Naive thymus-derived CD8-positive, alpha-beta T cell (primary cell): ENCODE data around the gene PCGF1. TPM values are rescaled to one million over a fixed set of nuclear protein-coding genes. Genes with fewer than 3 reads are reported as not detected.

Experiments
- ATAC-seq, 2 donors: fragments of 150-1000 bp; cut with Tn5 transposase in 1 of 2; sonication (Bioruptor Pico), chemical (Tn5 transposase) in 1 of 2; 1 replicate in 1 of 2; 2 replicates in 1 of 2; pipeline ENCODE4 v1.10.0; 2021; ENCODE audit warnings: mild to moderate bottlenecking in 2 of 2, moderate library complexity in 2 of 2
- POLR2A ChIA-PET: fragments of 350-600 bp; sonication (Branson Sonifier 250); formaldehyde crosslinking; loops from one replicate; lab custom pipeline; 2021; ENCODE audit warnings: antibody characterized with exemption; lab: Charles Lee
- DNase-seq, 10 donors: peaks; one replicate each; pipeline versions ENCODE4 v3.0.0 to v3.0.0-alpha.2; 2020 to 2022
- H3K27ac Mint-ChIP-seq, 10 donors: one replicate each; pipeline ENCODE4 v1.8.0; 2020 to 2022; ENCODE audit warnings: mild to moderate bottlenecking in 10 of 10, mixed read lengths in 10 of 10, moderate library complexity in 4 of 10, inconsistent platforms in 1 of 10
- H3K27me3 Mint-ChIP-seq, 5 donors: one replicate each; pipeline ENCODE4 v1.8.0; 2021 to 2022; ENCODE audit warnings: mixed read lengths in 5 of 5
- H3K36me3 Mint-ChIP-seq, 3 donors: one replicate each; pipeline ENCODE4 v1.8.0; 2020 to 2022; ENCODE audit warnings: mixed read lengths in 3 of 3, mild to moderate bottlenecking in 2 of 3, inconsistent platforms in 1 of 3
- H3K4me1 Mint-ChIP-seq, 4 donors: one replicate each; pipeline ENCODE4 v1.8.0; 2021 to 2022; ENCODE audit warnings: mixed read lengths in 4 of 4
- H3K4me3 Mint-ChIP-seq, 10 donors: one replicate each; pipeline ENCODE4 v1.8.0; 2020 to 2022; ENCODE audit warnings: mild to moderate bottlenecking in 10 of 10, mixed read lengths in 10 of 10, moderate library complexity in 6 of 10, inconsistent platforms in 1 of 10
- H3K9me3 Mint-ChIP-seq, 9 donors: one replicate each; pipeline ENCODE4 v1.8.0; 2020 to 2022; ENCODE audit warnings: mixed read lengths in 9 of 9, mild to moderate bottlenecking in 3 of 9, inconsistent platforms in 1 of 9, moderate library complexity in 1 of 9
- polyA plus RNA-seq, 3 donors: library from polyadenylated mRNA; unstranded; fragments of 300-500 nt; fragmentation: Illumina TruSeq; gene quantifications; one replicate each; pipeline ENCODE4 v1.2.3, GENCODE V29; 2021
- total RNA-seq, 8 experiments: library from RNA in 2 of 8; stranded (reverse) in 2 of 8; gene quantifications; one replicate each; pipeline ENCODE4 v1.2.3 and lab custom pipeline; 2021 to 2026

Gene PCGF1
- total and polyA plus RNA-seq, 5 experiments from 2014 or later = 6.7 to 34.6 (median 11.8) TPM

DNA sequence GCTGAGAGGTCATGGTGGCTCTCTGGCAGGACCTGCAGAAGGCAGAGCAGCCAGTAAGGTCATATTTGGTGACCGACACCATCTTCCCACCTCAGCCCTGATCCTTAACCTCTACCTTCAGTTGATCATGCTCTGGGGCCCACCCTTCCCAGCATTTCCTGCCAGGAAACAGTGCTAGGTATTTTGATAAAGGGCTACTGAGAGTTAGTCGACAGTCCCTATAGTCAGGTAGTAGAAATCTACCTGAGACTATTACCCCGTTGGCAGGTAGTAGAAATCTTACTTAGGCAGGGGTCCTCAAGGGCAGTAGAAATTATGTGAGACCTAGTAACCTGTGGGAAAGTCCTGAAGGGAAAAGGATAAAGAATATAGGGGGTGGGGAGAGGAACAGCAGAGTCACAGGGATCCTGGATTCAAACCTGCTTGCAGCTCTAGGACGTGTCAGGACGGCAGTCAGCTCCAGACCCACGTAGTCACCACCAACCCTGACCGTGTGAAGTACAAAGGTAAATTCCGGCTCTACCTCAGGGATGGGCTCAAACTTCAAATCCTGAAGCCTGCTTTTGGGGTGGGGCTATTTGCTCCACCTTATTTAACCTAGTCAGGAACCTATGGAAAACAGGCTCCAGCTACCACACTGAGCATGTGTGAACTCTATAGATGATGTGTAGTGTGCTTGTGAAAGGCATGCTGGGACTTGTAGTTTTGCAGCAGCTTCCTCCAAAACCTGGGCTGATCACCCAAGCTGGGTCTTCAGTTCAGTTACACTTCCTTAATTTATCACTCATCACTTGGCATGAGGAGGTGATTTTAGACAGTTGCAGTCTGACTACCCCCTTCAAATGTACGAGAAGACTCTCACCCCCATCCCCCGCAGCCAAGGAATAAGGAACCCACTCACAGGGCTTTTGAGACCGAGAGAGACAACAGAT lies 18.5 kb upstream of the PCGF1 start, which contains the start of gene DQX1:
Gene DQX1 (minus strand): TSS at position 515 of the 932 bp plus-strand sequence. CDS start 502 bp downstream, at position 13.
- peaks cover 12 to 34% (median 28%) of the 10 kb centered on the region in 4 donors for H3K4me1 Mint-ChIP-seq
- H3K4me3 Mint-ChIP-seq = peak within 1 kb of the TSS in 5 of 10 donors; percentile 18 to 70 (median 22)
- H3K36me3 Mint-ChIP-seq = peaks cover 4 to 27% (median 16%) of the 10 kb centered on the region in 3 donors
- no peaks in the 10 kb centered on the region for H3K9me3 Mint-ChIP-seq
- H3K27ac Mint-ChIP-seq = peak within 1 kb of the TSS in 6 of 10 donors; percentile 18 to 78 (median 56)
- no peak for ATAC-seq
- POLR2A ChIA-PET = interaction anchor here (1.0 to 2.1 kb wide), 5 partner anchors 18 to 68 kb away, joined by 4 to 9 read pairs (median 4); partner anchors contain the start of genes CCDC142, LBX2, MRPL53 and TTC31
- peaks cover 0 to 10% (median 2%) of the 10 kb centered on the region in 5 donors for H3K27me3 Mint-ChIP-seq
- no peak for DNase-seq

DNA sequence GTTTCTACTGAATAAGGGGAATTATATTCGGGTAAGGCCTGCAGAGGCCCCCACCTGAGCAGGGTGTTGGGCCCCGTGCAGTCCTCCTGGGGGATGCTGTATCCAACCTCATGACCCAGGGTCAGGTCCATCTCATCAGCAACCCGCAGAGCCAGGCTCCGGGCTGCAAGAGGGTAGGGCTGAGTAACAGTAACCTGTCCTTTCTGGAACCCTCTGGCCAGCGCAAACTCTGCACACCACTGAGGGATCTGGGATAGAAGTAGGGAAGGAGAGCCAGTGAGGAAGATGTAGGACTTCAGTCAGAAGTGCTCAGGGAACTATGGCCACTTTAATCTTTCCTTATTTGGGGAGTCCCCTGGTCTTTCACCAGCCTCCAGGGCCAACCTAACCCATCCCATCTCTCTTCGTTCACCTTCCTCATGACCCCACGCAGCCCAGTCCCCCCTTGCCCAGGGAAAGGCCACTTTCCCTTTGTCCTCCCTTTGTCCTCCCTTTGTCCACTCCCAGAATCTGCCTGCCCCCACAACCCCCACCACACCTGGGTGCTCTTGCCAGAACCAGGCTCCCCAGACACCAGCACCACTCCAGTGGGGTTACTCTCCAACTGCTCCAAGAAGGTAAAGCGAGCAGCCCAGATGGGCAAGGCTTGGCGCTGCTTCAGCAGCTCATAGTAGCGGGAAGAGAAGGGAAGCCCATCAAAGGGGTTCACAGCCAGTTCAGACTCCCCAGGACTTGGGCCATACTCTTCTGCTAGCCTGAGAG lies 17.6 kb upstream of the PCGF1 start:
- Mint-ChIP-seq H3K9me3 (no peaks in the 10 kb centered on the region), H3K27me3 (peaks cover 3 to 18% (median 10%) of the 10 kb centered on the region in 5 donors), H3K27ac (no peak overlapping the region), H3K36me3 (peaks cover 4 to 27% (median 16%) of the 10 kb centered on the region in 3 donors), H3K4me3 (no peak overlapping the region), H3K4me1 (peaks cover 9 to 30% (median 21%) of the 10 kb centered on the region in 4 donors)
- DNase-seq = no peak
- POLR2A ChIA-PET = interaction anchor here (1.1 kb wide), 1 partner anchor 18 kb away, joined by 3 read pairs; the partner anchor contains the start of gene PCGF1
- no peak for ATAC-seq

DNA sequence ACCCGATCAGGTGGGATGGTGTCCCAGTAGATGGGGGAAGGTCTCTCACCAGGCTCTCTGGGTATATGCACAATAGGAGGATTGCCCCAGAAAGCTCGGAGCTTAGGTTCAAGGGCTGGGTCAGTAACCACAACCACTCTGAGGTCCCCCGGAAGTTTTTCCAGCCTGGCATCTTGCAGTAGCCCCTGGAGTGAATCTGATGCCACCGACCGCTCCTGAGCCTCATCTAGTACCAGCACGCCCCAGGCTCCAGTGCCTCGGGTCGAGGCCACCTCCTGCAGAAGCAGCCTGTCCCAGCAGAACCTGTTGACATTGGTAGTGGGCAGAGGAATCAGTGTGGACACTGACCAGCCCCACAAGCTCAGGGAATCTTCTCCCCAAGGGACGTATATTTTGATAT lies 16.5 kb upstream of the PCGF1 start:
- POLR2A ChIA-PET = interaction anchor here (1.1 kb wide), 1 partner anchor 16 kb away, joined by 3 read pairs; the partner anchor contains the start of gene PCGF1
- Mint-ChIP-seq H3K27ac (no peak overlapping the region), H3K9me3 (no peaks in the 10 kb centered on the region), H3K4me3 (no peak overlapping the region), H3K4me1 (peaks cover 9 to 28% (median 20%) of the 10 kb centered on the region in 4 donors), H3K27me3 (peaks cover 13 to 29% (median 21%) of the 10 kb centered on the region in 5 donors), H3K36me3 (peaks cover 4 to 27% (median 16%) of the 10 kb centered on the region in 3 donors)
- DNase-seq (no peak), ATAC-seq (no peak)

DNA sequence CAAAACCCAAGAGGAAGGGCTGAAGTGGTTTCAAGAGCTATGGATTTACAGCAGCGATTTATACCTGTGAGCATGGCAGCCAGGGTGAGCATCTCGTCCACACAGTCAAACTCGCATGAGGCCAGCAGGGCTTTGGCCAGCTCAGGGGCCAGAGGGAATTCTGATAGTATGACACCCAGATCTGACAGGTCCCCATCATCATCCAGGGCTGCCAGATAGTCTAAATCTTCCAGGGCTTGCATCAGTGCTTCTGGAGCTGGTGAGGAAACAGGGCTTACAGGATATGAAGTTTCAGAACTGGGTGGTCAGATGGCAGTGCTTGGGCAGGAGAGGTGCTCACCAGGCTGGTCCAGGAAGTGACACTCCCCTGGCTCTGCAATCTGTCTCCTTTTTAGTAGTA lies 15.0 kb upstream of the PCGF1 start:
- Mint-ChIP-seq H3K27me3 (peaks cover 27 to 44% (median 36%) of the 10 kb centered on the region in 5 donors), H3K4me1 (peaks cover 0 to 13% (median 7%) of the 10 kb centered on the region in 4 donors), H3K4me3 (no peak overlapping the region), H3K36me3 (peaks cover 4 to 18% (median 14%) of the 10 kb centered on the region in 3 donors), H3K9me3 (no peaks in the 10 kb centered on the region), H3K27ac (no peak overlapping the region)
- POLR2A ChIA-PET = interaction anchor here (0.6 kb wide), 1 partner anchor 251 kb away, joined by 3 read pairs; no protein-coding TSS in a partner anchor
- DNase-seq (no peak), ATAC-seq (no peak)

DNA sequence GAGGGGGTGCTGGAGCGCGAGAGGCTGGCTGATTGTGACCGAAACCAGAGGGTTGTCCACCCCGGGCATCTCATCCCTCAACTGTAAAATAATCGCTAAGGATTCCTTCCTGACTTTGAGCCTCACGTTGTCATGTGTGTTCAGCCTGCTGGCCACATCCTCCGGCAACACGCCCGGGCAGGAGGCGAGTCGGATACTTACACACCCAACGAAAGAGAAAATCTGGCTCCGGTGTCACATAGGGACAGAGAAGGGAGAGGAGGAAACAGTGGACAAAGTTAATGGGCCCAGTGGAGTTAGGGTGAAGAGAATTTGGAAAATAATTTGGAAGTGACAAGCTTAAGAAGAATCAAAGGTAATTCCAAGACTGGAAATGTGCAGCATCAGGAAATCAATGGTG lies 9.2 kb upstream of the PCGF1 start:
- Mint-ChIP-seq H3K27ac (peak overlapping the region in 1 of 10 donors; percentile 65), H3K9me3 (no peaks in the 10 kb centered on the region), H3K27me3 (peaks cover 42 to 86% (median 60%) of the 10 kb centered on the region in 5 donors), H3K4me1 (peaks cover 13 to 26% (median 24%) of the 10 kb centered on the region in 4 donors), H3K36me3 (peaks cover 0 to 5% (median 0%) of the 10 kb centered on the region in 3 donors), H3K4me3 (peak overlapping the region; percentile 69 to 89 (median 82))
- POLR2A ChIA-PET = interaction anchor here (0.6 to 6.2 kb wide), 3 partner anchors 9 to 40 kb away, joined by 3 to 35 read pairs (median 12); partner anchors contain the start of genes AUP1, HTRA2 and PCGF1
- no peak for ATAC-seq
- DNase-seq = no peak

DNA sequence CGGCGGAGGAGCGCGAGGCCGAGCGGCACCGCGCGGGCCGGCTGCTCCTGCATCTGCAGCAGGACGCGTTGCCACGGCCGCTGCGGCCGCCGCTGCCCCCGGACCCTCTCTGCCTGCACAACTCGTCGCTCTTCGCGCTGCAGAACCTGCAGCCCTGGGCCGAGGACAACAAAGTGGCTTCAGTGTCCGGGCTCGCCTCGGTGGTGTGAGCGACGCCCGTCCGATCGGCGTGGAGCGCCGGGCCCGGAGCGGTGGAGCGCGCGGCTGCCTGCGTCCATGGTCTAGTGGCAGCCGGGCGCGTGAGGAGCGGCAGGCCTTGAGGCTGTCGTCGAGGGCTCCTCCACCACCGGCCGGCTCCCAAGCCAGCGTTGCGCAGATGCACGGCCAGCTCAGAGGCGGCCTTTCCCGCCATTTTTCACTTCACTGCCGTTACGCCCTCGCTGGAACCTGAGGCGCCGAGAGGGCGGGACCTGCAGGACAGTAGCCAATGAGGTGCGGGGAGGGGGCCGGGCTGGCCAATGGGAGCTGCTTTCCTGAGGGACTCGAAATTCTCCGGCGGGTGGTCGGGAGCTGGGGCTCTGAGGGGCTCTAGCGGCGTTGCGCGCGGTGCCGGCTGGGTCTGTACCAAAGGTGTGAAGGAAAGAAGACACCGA lies 8.6 kb upstream of the PCGF1 start:
- Mint-ChIP-seq H3K4me3 (peak overlapping the region; percentile 69 to 89 (median 82)), H3K9me3 (no peaks in the 10 kb centered on the region), H3K27me3 (peaks cover 44 to 89% (median 61%) of the 10 kb centered on the region in 5 donors), H3K4me1 (peaks cover 13 to 26% (median 24%) of the 10 kb centered on the region in 4 donors), H3K27ac (peak overlapping the region in 1 of 10 donors; percentile 65), H3K36me3 (peaks cover 0 to 5% (median 0%) of the 10 kb centered on the region in 3 donors)
- DNase-seq (peak; percentile 61 to 86 (median 73)), ATAC-seq (peak; percentile 81 to 89)
- POLR2A ChIA-PET = interaction anchor here (0.6 to 6.2 kb wide), 6 partner anchors 8 to 43 kb away, joined by 3 to 35 read pairs (median 6); partner anchors contain the start of genes AUP1, HTRA2, MRPL53 and PCGF1

DNA sequence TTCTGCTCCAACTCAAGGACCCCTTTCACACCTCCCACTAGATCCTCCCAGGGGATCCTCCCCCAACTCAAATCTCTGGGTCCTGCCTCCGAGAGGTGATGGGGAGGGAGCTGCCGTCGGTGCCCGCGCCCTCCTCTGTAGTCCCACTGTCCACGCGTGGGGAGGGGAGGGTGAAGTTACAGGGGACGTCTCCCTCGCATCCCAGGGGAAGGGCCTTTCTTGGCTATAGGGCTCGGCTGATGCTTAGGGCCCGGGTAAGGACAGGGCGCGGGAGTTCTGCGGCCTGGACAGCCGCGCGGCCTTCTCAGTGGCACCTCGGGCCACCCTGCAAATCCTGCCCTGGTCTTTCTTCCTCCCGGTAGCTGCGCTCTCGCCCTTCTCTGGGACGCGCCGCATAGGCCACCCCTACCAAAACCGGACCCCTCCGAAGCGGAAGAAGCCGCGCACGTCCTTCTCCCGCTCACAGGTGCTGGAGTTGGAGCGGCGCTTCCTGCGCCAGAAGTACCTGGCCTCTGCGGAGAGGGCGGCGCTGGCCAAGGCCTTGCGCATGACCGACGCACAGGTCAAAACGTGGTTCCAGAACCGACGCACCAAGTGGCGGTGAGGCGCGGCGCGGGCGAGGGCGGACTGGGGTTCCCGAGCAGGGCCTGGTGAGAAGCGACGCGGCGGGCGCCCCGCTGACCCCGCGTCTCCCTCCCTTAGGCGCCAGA lies 7.9 kb upstream of the PCGF1 start:
- H3K27ac Mint-ChIP-seq = peak overlapping the region in 3 of 10 donors; percentile 31 to 40 (median 31)
- peaks cover 13 to 26% (median 24%) of the 10 kb centered on the region in 4 donors for H3K4me1 Mint-ChIP-seq
- H3K9me3 Mint-ChIP-seq = no peaks in the 10 kb centered on the region
- H3K27me3 Mint-ChIP-seq = peaks cover 46 to 83% (median 62%) of the 10 kb centered on the region in 5 donors
- H3K36me3 Mint-ChIP-seq = peaks cover 0 to 5% (median 0%) of the 10 kb centered on the region in 3 donors
- H3K4me3 Mint-ChIP-seq = peak overlapping the region; percentile 62 to 83 (median 74)
- DNase-seq (peak in 2 of 10 donors; percentile 16 to 25), ATAC-seq (peak in 1 of 2 donors; percentile 21)
- POLR2A ChIA-PET = interaction anchor here (1.2 to 6.2 kb wide), 6 partner anchors 8 to 57 kb away, joined by 3 to 35 read pairs (median 6); partner anchors contain the start of genes AUP1, HTRA2, MRPL53 and PCGF1

DNA sequence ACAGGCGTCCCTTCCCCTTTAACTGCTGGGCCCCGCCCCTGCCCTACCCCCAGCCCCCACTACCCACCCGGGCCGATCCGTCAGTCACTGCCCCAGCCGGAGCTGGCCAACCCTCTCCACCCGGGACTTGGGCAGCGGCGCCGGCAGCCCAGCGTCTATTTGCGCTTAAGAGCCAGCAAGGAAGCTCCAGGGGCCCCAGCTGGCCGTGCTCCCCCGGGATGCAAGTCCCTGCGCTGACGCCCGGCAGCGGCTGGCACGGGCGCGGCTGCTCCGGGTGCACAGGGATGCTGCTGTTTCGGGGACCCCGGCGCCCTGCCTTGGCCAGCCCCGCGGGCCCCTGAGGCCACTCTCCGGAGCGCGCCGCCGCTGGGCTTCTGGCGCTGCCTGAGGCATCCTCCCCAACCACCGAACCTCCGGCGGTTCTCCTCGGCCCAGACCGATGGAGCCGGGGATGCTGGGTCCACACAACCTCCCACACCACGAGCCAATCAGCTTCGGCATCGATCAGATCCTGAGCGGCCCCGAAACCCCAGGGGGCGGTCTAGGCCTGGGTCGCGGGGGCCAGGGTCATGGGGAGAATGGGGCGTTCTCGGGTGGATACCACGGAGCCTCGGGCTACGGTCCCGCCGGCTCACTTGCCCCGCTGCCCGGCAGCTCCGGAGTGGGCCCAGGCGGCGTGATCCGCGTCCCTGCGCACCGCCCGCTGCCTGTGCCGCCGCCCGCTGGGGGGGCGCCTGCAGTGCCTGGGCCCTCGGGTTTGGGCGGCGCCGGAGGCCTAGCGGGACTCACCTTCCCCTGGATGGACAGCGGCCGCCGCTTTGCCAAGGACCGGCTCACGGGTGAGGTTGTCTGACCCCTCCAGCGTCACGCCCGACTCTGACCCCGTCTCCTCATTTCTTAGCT lies 7.1 kb upstream of the PCGF1 start, which contains the start of gene TLX2:
Gene TLX2 (plus strand): TSS at position 83 of the 903 bp plus-strand sequence. CDS start 357 bp downstream, at position 440.
- peaks cover 39 to 74% (median 60%) of the 10 kb centered on the region in 5 donors for H3K27me3 Mint-ChIP-seq

DNA sequence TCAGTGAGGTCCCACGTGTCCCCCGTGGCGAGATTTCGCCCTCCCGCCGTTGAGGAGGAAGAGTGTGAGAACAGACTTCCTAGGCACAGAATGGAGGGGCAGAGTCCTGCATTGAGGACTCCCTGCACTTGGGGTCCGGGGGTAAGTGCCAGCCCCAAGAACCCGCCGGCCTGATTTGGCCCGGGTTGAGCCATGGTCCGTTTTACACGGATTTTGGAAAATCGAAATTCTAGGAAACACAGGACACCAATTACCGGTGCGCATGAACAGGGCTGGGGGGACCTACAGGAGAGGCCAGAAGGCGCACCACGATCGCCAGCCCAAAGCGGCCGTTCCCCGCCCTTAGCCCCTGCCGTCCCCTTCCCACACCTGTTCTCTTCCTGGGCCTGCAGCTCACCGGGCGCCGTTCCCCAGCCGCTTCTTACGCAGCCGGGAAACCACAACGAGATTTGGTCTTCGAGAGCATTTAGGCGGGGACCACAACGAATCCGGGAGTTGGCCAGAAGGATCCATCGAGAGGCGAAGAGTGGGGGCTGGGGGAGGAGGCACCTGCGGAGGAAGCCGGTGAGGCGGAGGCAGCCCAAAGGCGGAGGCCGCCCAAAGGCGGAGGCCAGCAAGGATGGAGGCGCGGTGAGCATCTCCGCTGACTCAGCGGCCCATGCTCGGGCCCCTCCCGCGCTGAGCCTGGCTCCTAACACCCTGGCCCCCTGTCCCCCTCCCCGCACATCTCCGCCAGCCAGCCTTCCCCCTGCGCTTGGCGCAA lies 6.3 kb upstream of the PCGF1 start:
- no peak for ATAC-seq
- H3K4me1 Mint-ChIP-seq = peaks cover 13 to 26% (median 25%) of the 10 kb centered on the region in 4 donors
- peaks cover 31 to 66% (median 54%) of the 10 kb centered on the region in 5 donors for H3K27me3 Mint-ChIP-seq
- H3K36me3 Mint-ChIP-seq = peaks cover 0 to 5% (median 0%) of the 10 kb centered on the region in 3 donors
- POLR2A ChIA-PET = interaction anchor here (0.7 to 6.2 kb wide), 5 partner anchors 10 to 59 kb away, joined by 3 to 35 read pairs (median 3); partner anchors contain the start of genes AUP1, CCDC142, HTRA2 and INO80B
- H3K4me3 Mint-ChIP-seq = peak overlapping the region in 8 of 10 donors; percentile 22 to 59 (median 46)
- peak in 2 of 10 donors; percentile 23 to 27 for DNase-seq
- peak overlapping the region in 1 of 10 donors; percentile 53 for H3K27ac Mint-ChIP-seq
- H3K9me3 Mint-ChIP-seq = no peaks in the 10 kb centered on the region

More for the DNA sequence above, 7.1 kb upstream of the PCGF1 start, which contains the start of gene TLX2:
- POLR2A ChIA-PET = interaction anchor here (0.6 to 6.2 kb wide), 10 partner anchors 9 to 781 kb away, joined by 3 to 35 read pairs (median 4); partner anchors contain the start of genes AUP1, CCDC142, HTRA2 and INO80B
- peak within 1 kb of the TSS; percentile 62 to 83 (median 74) for H3K4me3 Mint-ChIP-seq
- peak within 1 kb of the TSS in 3 of 10 donors; percentile 31 to 53 (median 40) for H3K27ac Mint-ChIP-seq
- H3K36me3 Mint-ChIP-seq = peaks cover 0 to 5% (median 0%) of the 10 kb centered on the region in 3 donors
- ATAC-seq = peak; percentile 17 to 27
- H3K9me3 Mint-ChIP-seq = no peaks in the 10 kb centered on the region
- H3K4me1 Mint-ChIP-seq = peaks cover 13 to 26% (median 24%) of the 10 kb centered on the region in 4 donors
- DNase-seq = peak in 2 of 10 donors; percentile 24 to 27
